Tibial artery (tissue), 4 donors: ENCODE measurements around the gene HFE.

ENCODE experiments used
- DNase-seq, 2 donors: peaks; one replicate each; pipeline ENCODE4 v3.0.0-alpha.2; 2019
- H3K27ac ChIP-seq, 2 donors: fragments of 200-600 bp; sonication (generic) in 1 of 2; 1 replicate in 1 of 2; 2 replicates in 1 of 2; pipeline ENCODE4 v1.5.1; 2018 to 2019; ENCODE audit warnings: mild to moderate bottlenecking in 1 of 2
- H3K27me3 ChIP-seq, 2 donors: fragments of 200-600 bp; sonication (generic) in 1 of 2; one replicate each; pipeline versions ENCODE4 v1.5.1 to v1.6.0; 2016 to 2019
- H3K36me3 ChIP-seq, 3 donors: fragments of 200-600 bp; sonication (generic) in 2 of 3; one replicate each; pipeline ENCODE4 v1.5.1; 2016 to 2019; ENCODE audit warnings: mild to moderate bottlenecking in 2 of 3
- H3K4me1 ChIP-seq, 4 donors: fragments of 200-600 bp; sonication (generic) in 2 of 4; 1 replicate in 3 of 4; 2 replicates in 1 of 4; pipeline ENCODE4 v1.5.1; 2016 to 2019
- H3K4me3 ChIP-seq, 2 donors: fragments of 200-600 bp; sonication (generic) in 1 of 2; 1 replicate in 1 of 2; 2 replicates in 1 of 2; pipeline ENCODE4 v1.5.1; 2018 to 2019; ENCODE audit warnings: mild to moderate bottlenecking in 2 of 2
- H3K9me3 ChIP-seq, 3 donors: fragments of 200-600 bp; sonication (generic) in 1 of 3; one replicate each; pipeline ENCODE4 v1.5.1; 2016 to 2019
- intact Hi-C: fragments of 100-400 bp; cut with DNase I; formaldehyde crosslinking; loops from one replicate; pipeline ENCODE4 v1.15.0; 2023; ENCODE audit warnings: low total_unique reads
- TF ChIP-seq, protein P1 (sequence below), 2 experiments: fragments of 200-600 bp in 1 of 2; fragments of 450-650 bp in 1 of 2; IDR thresholded peaks; one replicate each; pipeline ENCODE4 v1.5.1; 2017 to 2019; ENCODE audit warnings: antibody characterized with exemption in 2 of 2, mild to moderate bottlenecking in 1 of 2, moderate library complexity in 1 of 2

The HFE gene

DNA sequence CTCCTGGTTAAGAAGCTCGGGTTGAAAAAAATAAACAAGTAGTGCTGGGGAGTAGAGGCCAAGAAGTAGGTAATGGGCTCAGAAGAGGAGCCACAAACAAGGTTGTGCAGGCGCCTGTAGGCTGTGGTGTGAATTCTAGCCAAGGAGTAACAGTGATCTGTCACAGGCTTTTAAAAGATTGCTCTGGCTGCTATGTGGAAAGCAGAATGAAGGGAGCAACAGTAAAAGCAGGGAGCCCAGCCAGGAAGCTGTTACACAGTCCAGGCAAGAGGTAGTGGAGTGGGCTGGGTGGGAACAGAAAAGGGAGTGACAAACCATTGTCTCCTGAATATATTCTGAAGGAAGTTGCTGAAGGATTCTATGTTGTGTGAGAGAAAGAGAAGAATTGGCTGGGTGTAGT lies 2.0 kb downstream of the HFE start:
- intact Hi-C loops = no loop called here
- H3K9me3 ChIP-seq = no peaks in the 10 kb centered on the region
- peaks cover 0 to 24% (median 10%) of the 10 kb centered on the region in 4 donors for H3K4me1 ChIP-seq
- H3K27me3 ChIP-seq = no peaks in the 10 kb centered on the region
- H3K36me3 ChIP-seq = no peaks in the 10 kb centered on the region
- peak overlapping the region; percentile 24 to 88 for H3K27ac ChIP-seq
- DNase-seq = no peak
- H3K4me3 ChIP-seq = no peak overlapping the region
- TF ChIP-seq, protein P1, sequence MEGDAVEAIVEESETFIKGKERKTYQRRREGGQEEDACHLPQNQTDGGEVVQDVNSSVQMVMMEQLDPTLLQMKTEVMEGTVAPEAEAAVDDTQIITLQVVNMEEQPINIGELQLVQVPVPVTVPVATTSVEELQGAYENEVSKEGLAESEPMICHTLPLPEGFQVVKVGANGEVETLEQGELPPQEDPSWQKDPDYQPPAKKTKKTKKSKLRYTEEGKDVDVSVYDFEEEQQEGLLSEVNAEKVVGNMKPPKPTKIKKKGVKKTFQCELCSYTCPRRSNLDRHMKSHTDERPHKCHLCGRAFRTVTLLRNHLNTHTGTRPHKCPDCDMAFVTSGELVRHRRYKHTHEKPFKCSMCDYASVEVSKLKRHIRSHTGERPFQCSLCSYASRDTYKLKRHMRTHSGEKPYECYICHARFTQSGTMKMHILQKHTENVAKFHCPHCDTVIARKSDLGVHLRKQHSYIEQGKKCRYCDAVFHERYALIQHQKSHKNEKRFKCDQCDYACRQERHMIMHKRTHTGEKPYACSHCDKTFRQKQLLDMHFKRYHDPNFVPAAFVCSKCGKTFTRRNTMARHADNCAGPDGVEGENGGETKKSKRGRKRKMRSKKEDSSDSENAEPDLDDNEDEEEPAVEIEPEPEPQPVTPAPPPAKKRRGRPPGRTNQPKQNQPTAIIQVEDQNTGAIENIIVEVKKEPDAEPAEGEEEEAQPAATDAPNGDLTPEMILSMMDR (IDR thresholded peaks at IDR 0.05) = no peak

DNA sequence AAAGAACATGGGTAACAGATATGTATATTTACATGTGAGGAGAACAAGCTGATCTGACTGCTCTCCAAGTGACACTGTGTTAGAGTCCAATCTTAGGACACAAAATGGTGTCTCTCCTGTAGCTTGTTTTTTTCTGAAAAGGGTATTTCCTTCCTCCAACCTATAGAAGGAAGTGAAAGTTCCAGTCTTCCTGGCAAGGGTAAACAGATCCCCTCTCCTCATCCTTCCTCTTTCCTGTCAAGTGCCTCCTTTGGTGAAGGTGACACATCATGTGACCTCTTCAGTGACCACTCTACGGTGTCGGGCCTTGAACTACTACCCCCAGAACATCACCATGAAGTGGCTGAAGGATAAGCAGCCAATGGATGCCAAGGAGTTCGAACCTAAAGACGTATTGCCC lies 5.2 kb downstream of the HFE start:
- Histone ChIP-seq H3K27ac (no peak overlapping the region), H3K4me1 (peaks cover 0 to 18% (median 10%) of the 10 kb centered on the region in 4 donors), H3K4me3 (no peak overlapping the region), H3K9me3 (no peaks in the 10 kb centered on the region), H3K27me3 (no peaks in the 10 kb centered on the region), H3K36me3 (no peaks in the 10 kb centered on the region)
- TF ChIP-seq, protein P1 (IDR thresholded peaks at IDR 0.05) = no peak
- DNase-seq = no peak
- intact Hi-C loops = no loop called here

DNA sequence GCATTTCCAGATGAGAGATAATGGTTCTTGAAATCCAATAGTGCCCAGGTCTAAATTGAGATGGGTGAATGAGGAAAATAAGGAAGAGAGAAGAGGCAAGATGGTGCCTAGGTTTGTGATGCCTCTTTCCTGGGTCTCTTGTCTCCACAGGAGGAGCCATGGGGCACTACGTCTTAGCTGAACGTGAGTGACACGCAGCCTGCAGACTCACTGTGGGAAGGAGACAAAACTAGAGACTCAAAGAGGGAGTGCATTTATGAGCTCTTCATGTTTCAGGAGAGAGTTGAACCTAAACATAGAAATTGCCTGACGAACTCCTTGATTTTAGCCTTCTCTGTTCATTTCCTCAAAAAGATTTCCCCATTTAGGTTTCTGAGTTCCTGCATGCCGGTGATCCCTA lies 6.8 kb downstream of the HFE start:
- TF ChIP-seq, protein P1 (IDR thresholded peaks at IDR 0.05) = no peak
- no peak for DNase-seq
- Histone ChIP-seq H3K4me1 (peaks cover 0 to 7% (median 3%) of the 10 kb centered on the region in 4 donors), H3K36me3 (no peaks in the 10 kb centered on the region), H3K4me3 (no peak overlapping the region), H3K9me3 (no peaks in the 10 kb centered on the region), H3K27me3 (no peaks in the 10 kb centered on the region), H3K27ac (no peak overlapping the region)
- intact Hi-C loops = loop anchor here (2.0 kb wide), 1 partner anchor 29 kb away; no protein-coding TSS in a partner anchor

DNA sequence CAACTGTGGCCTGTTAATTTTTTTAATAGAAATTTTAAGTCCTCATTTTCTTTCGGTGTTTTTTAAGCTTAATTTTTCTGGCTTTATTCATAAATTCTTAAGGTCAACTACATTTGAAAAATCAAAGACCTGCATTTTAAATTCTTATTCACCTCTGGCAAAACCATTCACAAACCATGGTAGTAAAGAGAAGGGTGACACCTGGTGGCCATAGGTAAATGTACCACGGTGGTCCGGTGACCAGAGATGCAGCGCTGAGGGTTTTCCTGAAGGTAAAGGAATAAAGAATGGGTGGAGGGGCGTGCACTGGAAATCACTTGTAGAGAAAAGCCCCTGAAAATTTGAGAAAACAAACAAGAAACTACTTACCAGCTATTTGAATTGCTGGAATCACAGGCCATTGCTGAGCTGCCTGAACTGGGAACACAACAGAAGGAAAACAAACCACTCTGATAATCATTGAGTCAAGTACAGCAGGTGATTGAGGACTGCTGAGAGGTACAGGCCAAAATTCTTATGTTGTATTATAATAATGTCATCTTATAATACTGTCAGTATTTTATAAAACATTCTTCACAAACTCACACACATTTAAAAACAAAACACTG lies 10.1 kb downstream of the HFE start:
- Histone ChIP-seq H3K36me3 (no peaks in the 10 kb centered on the region), H3K9me3 (no peaks in the 10 kb centered on the region), H3K4me3 (no peak overlapping the region), H3K27me3 (no peaks in the 10 kb centered on the region), H3K27ac (no peak overlapping the region), H3K4me1 (no peaks in the 10 kb centered on the region)
- TF ChIP-seq, protein P1 (IDR thresholded peaks at IDR 0.05) = peak; percentile 72 to 82
- intact Hi-C loops = no loop called here
- DNase-seq = peak in 1 of 2 donors; percentile 59

DNA sequence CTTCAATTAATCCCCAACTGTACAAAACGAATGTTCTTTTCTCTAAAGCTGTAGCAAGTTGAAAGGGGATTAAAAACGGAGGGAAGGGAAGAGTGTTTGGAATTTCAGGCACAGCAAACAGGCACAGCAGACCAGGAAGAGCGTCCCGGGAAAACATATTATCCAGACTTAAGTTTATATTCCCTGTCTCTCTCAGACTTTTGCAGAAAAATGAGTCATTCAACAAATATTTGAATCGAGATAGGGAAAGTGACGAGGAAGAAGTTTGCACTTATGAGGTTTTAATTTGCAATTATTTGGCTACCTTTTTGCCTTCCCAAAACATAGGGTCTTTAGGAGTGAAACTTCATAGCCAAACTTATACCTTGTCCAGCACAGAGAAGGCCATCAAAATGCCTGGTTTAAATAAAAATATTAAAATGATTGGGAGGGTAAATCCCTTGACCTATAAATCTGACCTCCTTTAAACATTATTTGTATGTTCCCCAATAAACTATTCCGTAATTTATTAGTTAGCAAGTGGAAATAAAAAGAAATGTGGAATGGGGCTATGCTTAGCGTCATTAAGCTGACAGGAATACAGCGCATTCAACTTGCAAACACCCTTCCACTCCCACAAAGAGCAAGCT lies 16.0 kb downstream of the HFE start:
- H3K27ac ChIP-seq = peak overlapping the region; percentile 82 to 86
- H3K4me3 ChIP-seq = peak overlapping the region; percentile 56 to 70
- no peaks in the 10 kb centered on the region for H3K36me3 ChIP-seq
- intact Hi-C loops = loop anchor here (10.0 kb wide), 1 partner anchor 52 kb away; a partner anchor contains a TSS
- no peaks in the 10 kb centered on the region for H3K9me3 ChIP-seq
- peaks cover 0 to 12% (median 2%) of the 10 kb centered on the region in 4 donors for H3K4me1 ChIP-seq
- no peak for DNase-seq
- TF ChIP-seq, protein P1 (IDR thresholded peaks at IDR 0.05) = no peak
- no peaks in the 10 kb centered on the region for H3K27me3 ChIP-seq
